Measurements from ENCODE around the gene CASP9.
"Not testable (repeated sequence)": the region's sequence is repeated elsewhere in the genome, so short reads cannot be mapped to it uniquely, and the experiment has no call there.

CASP9 gene

GRCh38 chr1:15493869-15494390, 30.1 kb downstream of the CASP9 start:
- FAIRE-seq, result no peak

GRCh38 chr1:15492596-15492995, 31.4 kb downstream of the CASP9 start:
- FAIRE-seq, result no peak

GRCh38 chr1:15491010-15491409, 33.0 kb downstream of the CASP9 start:
- FAIRE-seq, result not testable (repeated sequence)

- no peak for FAIRE-seq
Observed at GRCh38 chr1:15489052-15489736, 34.8 kb downstream of the CASP9 start.

GRCh38 chr1:15488371-15488770, 35.6 kb downstream of the CASP9 start:
- FAIRE-seq, result no peak

GRCh38 chr1:15486844-15487610, 37.0 kb downstream of the CASP9 start:
- not testable (repeated sequence) for FAIRE-seq

GRCh38 chr1:15485636-15486035, 38.4 kb downstream of the CASP9 start:
- FAIRE-seq, result no peak

- FAIRE-seq, result not testable (repeated sequence)
Observed at GRCh38 chr1:15484443-15484842, 39.6 kb downstream of the CASP9 start.

GRCh38 chr1:15483971-15484370, 40.0 kb downstream of the CASP9 start:
- FAIRE-seq, result no peak

- not testable (repeated sequence) for FAIRE-seq
Observed at GRCh38 chr1:15482983-15483543, 41.0 kb downstream of the CASP9 start.

- not testable (repeated sequence) for FAIRE-seq
Observed at GRCh38 chr1:15482455-15482854, 41.6 kb downstream of the CASP9 start.

GRCh38 chr1:15479654-15480347, 44.2 kb downstream of the CASP9 start:
- no peak for FAIRE-seq

- FAIRE-seq, result no peak
Observed at GRCh38 chr1:15477646-15478212, 46.3 kb downstream of the CASP9 start.

- FAIRE-seq, result no peak
Observed at GRCh38 chr1:15476927-15477326, 47.1 kb downstream of the CASP9 start.

GRCh38 chr1:15475752-15476314, 48.2 kb downstream of the CASP9 start, which contains the start of gene CELA2B:
CELA2B (plus strand) TSS chr1:15476104; CDS start chr1:15476126, 22 bp downstream.
- FAIRE-seq, result no peak

GRCh38 chr1:15472587-15472986, 51.4 kb downstream of the CASP9 start:
- FAIRE-seq, result no peak

- FAIRE-seq, result not testable (repeated sequence)
Observed at GRCh38 chr1:15471723-15472122, 52.3 kb downstream of the CASP9 start.

GRCh38 chr1:15471067-15471466, 52.9 kb downstream of the CASP9 start:
- not testable (repeated sequence) for FAIRE-seq

GRCh38 chr1:15469821-15470448, 54.1 kb downstream of the CASP9 start:
- FAIRE-seq, result not testable (repeated sequence)

- FAIRE-seq, result no peak
Observed at GRCh38 chr1:15469361-15469760, 54.7 kb downstream of the CASP9 start.

- no peak for FAIRE-seq
Observed at GRCh38 chr1:15468145-15468544, 55.9 kb downstream of the CASP9 start.

All from TTC549 (cell line).